Activated CD4-positive, alpha-beta T cell treated with anti-CD3 and anti-CD28 coated beads for 36 hours (primary cell): ENCODE data around the gene DLL3. TPM values are rescaled to one million over a fixed set of nuclear protein-coding genes. Genes with fewer than 3 reads are reported as not detected.
"Not testable (repeated sequence)": the region's sequence is repeated elsewhere in the genome, so short reads cannot be mapped to it uniquely, and the experiment has no call there.

Experiments used
- ATAC-seq: fragments of 200-7000 bp; cut with Tn5 transposase; one replicate; pipeline ENCODE4 v1.10.0; 2021; ENCODE audit warnings: mild to moderate bottlenecking, moderate library complexity
- CTCF ChIA-PET: fragments of 350-600 bp; sonication (Branson Sonifier 250); formaldehyde crosslinking; loops from one replicate; lab custom pipeline; 2021; ENCODE audit warnings: antibody characterized with exemption; lab: Charles Lee
- POLR2A ChIA-PET: fragments of 350-600 bp; sonication (Branson Sonifier 250); formaldehyde crosslinking; loops from one replicate; lab custom pipeline; 2021; ENCODE audit warnings: antibody characterized with exemption, inconsistent platforms; lab: Charles Lee
- DNase-seq: peaks from one replicate; pipeline ENCODE4 v3.0.0-alpha.2; 2020
- H3K27ac Mint-ChIP-seq: one replicate; pipeline ENCODE4 v1.8.0; 2021; ENCODE audit warnings: mixed read lengths
- H3K27me3 Mint-ChIP-seq: one replicate; pipeline ENCODE4 v1.8.0; 2021; ENCODE audit warnings: mixed read lengths
- H3K36me3 Mint-ChIP-seq: one replicate; pipeline ENCODE4 v1.8.0; 2021; ENCODE audit warnings: low read depth, mixed read lengths
- H3K4me1 Mint-ChIP-seq: one replicate; pipeline ENCODE4 v1.8.0; 2021; ENCODE audit warnings: mixed read lengths
- H3K4me3 Mint-ChIP-seq: one replicate; pipeline ENCODE4 v1.8.0; 2021; ENCODE audit warnings: mild to moderate bottlenecking, moderate library complexity, mixed read lengths
- H3K9me3 Mint-ChIP-seq: one replicate; pipeline ENCODE4 v1.8.0; 2021; ENCODE audit warnings: low read depth, mixed read lengths
- intact Hi-C, 2 experiments: fragments of 100-400 bp; cut with DNase I in 1 of 2; cut with micrococcal nuclease in 1 of 2; formaldehyde crosslinking; loops; one replicate each; pipeline versions ENCODE4 v1.14.2 to v1.15.1; 2022 to 2024; cut with DNase I, micrococcal nuclease
- total RNA-seq, 2 experiments: library from RNA; stranded (reverse); gene quantifications; one replicate each; pipeline ENCODE4 v1.2.3, GENCODE V29; 2021

Gene DLL3
- total RNA-seq = under 1 TPM; 0.72 to 0.94 TPM

- ChIA-PET CTCF (interaction anchor here (0.6 to 2.3 kb wide), 3 partner anchors 25 to 59 kb away, joined by 3 to 7 read pairs (median 3); no protein-coding TSS in a partner anchor), POLR2A (interaction anchor here (0.7 kb wide), 1 partner anchor 10 kb away, joined by 3 read pairs; no protein-coding TSS in a partner anchor)
- Mint-ChIP-seq H3K4me1 (peaks cover 19% of the 10 kb centered on the region), H3K4me3 (peak within 1 kb of the TSS; percentile 31), H3K9me3 (no peaks in the 10 kb centered on the region), H3K27me3 (peaks cover 41% of the 10 kb centered on the region), H3K27ac (no peak within 1 kb of the TSS), H3K36me3 (no peaks in the 10 kb centered on the region)
- DNase-seq = peak; percentile 36
- no peak for ATAC-seq
- intact Hi-C loops = loop anchor here in 1 of 2 experiments (5.0 kb wide), 1 partner anchor 33 kb away; the partner anchor contains the start of gene EID2B
Measured at GRCh38 chr19:39498798-39499642, at the start of gene DLL3. TSS of gene DLL3 (plus strand) at chr19:39498947. CDS start at chr19:39498975, 28 bp downstream.

- peaks cover 68% of the 10 kb centered on the region for H3K36me3 Mint-ChIP-seq
- CTCF ChIA-PET = interaction anchor here (0.7 to 2.3 kb wide), 4 partner anchors 9 to 327 kb away, joined by 4 to 7 read pairs (median 4); partner anchors contain the start of genes EID2B and RPS16
- no peaks in the 10 kb centered on the region for H3K9me3 Mint-ChIP-seq
- POLR2A ChIA-PET = interaction anchor here (0.6 to 1.8 kb wide), 7 partner anchors 11 to 59 kb away, joined by 3 to 5 read pairs (median 4); partner anchors contain the start of gene RPS16
- H3K27ac Mint-ChIP-seq = peak overlapping the region; percentile 100
- H3K27me3 Mint-ChIP-seq = no peaks in the 10 kb centered on the region
- ATAC-seq = peak; percentile 10
- intact Hi-C loops = loop anchor here in 1 of 2 experiments (5.0 to 10.0 kb wide), 2 partner anchors 316 to 383 kb away; partner anchors contain the start of gene DYRK1B
- H3K4me3 Mint-ChIP-seq = peak overlapping the region; percentile 100
- DNase-seq = peak; percentile 55
- H3K4me1 Mint-ChIP-seq = peaks cover 65% of the 10 kb centered on the region
Measured at GRCh38 chr19:39449116-39449797, 49.5 kb upstream of the DLL3 start.

GRCh38 chr19:39451257-39451656, 47.5 kb upstream of the DLL3 start:
- ATAC-seq, H3K27ac Mint-ChIP-seq, CTCF ChIA-PET, DNase-seq, H3K27me3 Mint-ChIP-seq, H3K9me3 Mint-ChIP-seq, POLR2A ChIA-PET, intact Hi-C loops, H3K4me3 Mint-ChIP-seq: not testable (repeated sequence)
- H3K4me1 Mint-ChIP-seq = peaks cover 65% of the 10 kb centered on the region
- peaks cover 62% of the 10 kb centered on the region for H3K36me3 Mint-ChIP-seq

GRCh38 chr19:39463403-39463802, 35.3 kb upstream of the DLL3 start:
- Mint-ChIP-seq H3K36me3 (peaks cover 68% of the 10 kb centered on the region), H3K27ac (no peak overlapping the region), H3K27me3 (no peaks in the 10 kb centered on the region), H3K4me1 (no peaks in the 10 kb centered on the region), H3K9me3 (no peaks in the 10 kb centered on the region), H3K4me3 (no peak overlapping the region)
- ATAC-seq = no peak
- no peak for DNase-seq
- CTCF ChIA-PET = interaction anchor here (0.6 to 2.0 kb wide), 4 partner anchors 16 to 92 kb away, joined by 3 to 5 read pairs (median 4); partner anchors contain the start of gene EID2B
- intact Hi-C loops = no loop called here
- POLR2A ChIA-PET = no interaction called here

- POLR2A ChIA-PET = interaction anchor here (1.1 kb wide), 1 partner anchor 10 kb away, joined by 5 read pairs; no protein-coding TSS in a partner anchor
- CTCF ChIA-PET = interaction anchor here (1.5 kb wide), 1 partner anchor 66 kb away, joined by 6 read pairs; the partner anchor contains the start of gene EID2B
- Mint-ChIP-seq H3K27ac (no peak overlapping the region), H3K9me3 (no peaks in the 10 kb centered on the region), H3K27me3 (no peaks in the 10 kb centered on the region), H3K4me1 (peaks cover 12% of the 10 kb centered on the region), H3K4me3 (no peak overlapping the region), H3K36me3 (peaks cover 65% of the 10 kb centered on the region)
- intact Hi-C loops = no loop called here
- DNase-seq = no peak
- ATAC-seq = no peak
Measured at GRCh38 chr19:39465956-39466747, 32.6 kb upstream of the DLL3 start.

- no peak for ATAC-seq
- Mint-ChIP-seq H3K9me3 (no peaks in the 10 kb centered on the region), H3K27ac (no peak overlapping the region), H3K4me3 (no peak overlapping the region), H3K36me3 (peaks cover 71% of the 10 kb centered on the region), H3K4me1 (peaks cover 17% of the 10 kb centered on the region), H3K27me3 (no peaks in the 10 kb centered on the region)
- CTCF ChIA-PET = interaction anchor here (0.7 to 1.0 kb wide), 2 partner anchors 11 to 27 kb away, joined by 3 read pairs; no protein-coding TSS in a partner anchor
- DNase-seq = no peak
- POLR2A ChIA-PET = no interaction called here
- intact Hi-C loops = no loop called here
Measured at GRCh38 chr19:39467941-39468340, 30.8 kb upstream of the DLL3 start.

- CTCF ChIA-PET = interaction anchor here (0.6 kb wide), 1 partner anchor 12 kb away, joined by 3 read pairs; the partner anchor contains the start of gene TIMM50
Measured at GRCh38 chr19:39469036-39469435, 29.7 kb upstream of the DLL3 start.

GRCh38 chr19:39469567-39469966, 29.2 kb upstream of the DLL3 start:
- H3K9me3 Mint-ChIP-seq = no peaks in the 10 kb centered on the region
- CTCF ChIA-PET = interaction anchor here (0.6 kb wide), 1 partner anchor 11 kb away, joined by 3 read pairs; the partner anchor contains the start of gene TIMM50
- H3K27me3 Mint-ChIP-seq = no peaks in the 10 kb centered on the region
- peaks cover 68% of the 10 kb centered on the region for H3K36me3 Mint-ChIP-seq
- ATAC-seq (no peak), DNase-seq (no peak)
- peak overlapping the region; percentile 16 for H3K27ac Mint-ChIP-seq
- POLR2A ChIA-PET = no interaction called here
- H3K4me3 Mint-ChIP-seq = no peak overlapping the region
- peaks cover 17% of the 10 kb centered on the region for H3K4me1 Mint-ChIP-seq
- intact Hi-C loops = no loop called here

More at GRCh38 chr19:39469036-39469435, 29.7 kb upstream of the DLL3 start:
- DNase-seq = no peak
- peaks cover 62% of the 10 kb centered on the region for H3K36me3 Mint-ChIP-seq
- peaks cover 17% of the 10 kb centered on the region for H3K4me1 Mint-ChIP-seq
- H3K27me3 Mint-ChIP-seq = no peaks in the 10 kb centered on the region
- ATAC-seq = no peak
- peak overlapping the region; percentile 16 for H3K27ac Mint-ChIP-seq
- POLR2A ChIA-PET = interaction anchor here (0.7 kb wide), 1 partner anchor 33 kb away, joined by 4 read pairs; the partner anchor contains the start of gene RPS16
- no peaks in the 10 kb centered on the region for H3K9me3 Mint-ChIP-seq
- intact Hi-C loops = no loop called here
- H3K4me3 Mint-ChIP-seq = no peak overlapping the region

- intact Hi-C loops = no loop called here
- Mint-ChIP-seq H3K4me3 (no peak overlapping the region), H3K9me3 (no peaks in the 10 kb centered on the region), H3K36me3 (peaks cover 68% of the 10 kb centered on the region), H3K4me1 (peaks cover 17% of the 10 kb centered on the region), H3K27ac (peak overlapping the region; percentile 68), H3K27me3 (no peaks in the 10 kb centered on the region)
- peak; percentile 30 for DNase-seq
- CTCF ChIA-PET = no interaction called here
- ATAC-seq = peak; percentile 49
- POLR2A ChIA-PET = no interaction called here
Measured at GRCh38 chr19:39470724-39471339, 27.9 kb upstream of the DLL3 start.
